ENCODE measurements around the gene TENM4. TPM values are rescaled to one million over a fixed set of nuclear protein-coding genes. Genes with fewer than 3 reads are reported as not detected.

Gene TENM4
- total and polyA plus RNA-seq, 2 of the 8 experiments (the other 6 are each of a cell fraction or from before 2014, with no cell fraction given) = 3.5 to 7.2 TPM

- no peak overlapping the region for H2BK12ac ChIP-seq (ENCODE audit: low read depth, low read length)
- no peak for DNase-seq (ENCODE audit: low read depth in 1 of 2, low spot score in 2 of 2)
- H3K79me2 ChIP-seq (ENCODE audit: control insufficient read depth in 1 of 2, insufficient read depth in 2 of 2, low read length in 2 of 2) = no peaks in the 10 kb centered on the region
- H3K56ac ChIP-seq (replicated peaks; ENCODE audit: insufficient read length, low read depth, low read length) = no peak overlapping the region
- no peak overlapping the region for H3K14ac ChIP-seq (ENCODE audit: insufficient read length)
- no peaks in the 10 kb centered on the region for H3K36me3 ChIP-seq (ENCODE audit: control insufficient read depth in 2 of 4, insufficient read depth in 4 of 4, low read length in 3 of 4)
- H3K79me1 ChIP-seq (ENCODE audit: low read depth, low read length) = no peaks in the 10 kb centered on the region
- 97% methylated on average over 3 of the region's 3 CpGs; no CpG with 5 or more reads in 1 of the 2 experiments for WGBS, 2 experiments (ENCODE audit: extremely low coverage in 1 of 2, insufficient coverage in 1 of 2, insufficient read length in 1 of 2, insufficient replicate concordance in 2 of 2, low coverage in 1 of 2, low lambda C conversion rate in 2 of 2, missing lambda C conversion rate in 1 of 2)
- no peak overlapping the region for H2AK5ac ChIP-seq (ENCODE audit: low read depth, low read length)
- H4K91ac ChIP-seq (replicated peaks; ENCODE audit: insufficient read length, low read length) = no peak overlapping the region
- no peak overlapping the region for H3K4me2 ChIP-seq (ENCODE audit: insufficient read depth in 1 of 2, low read depth in 2 of 2, low read length in 2 of 2)
- peaks cover 0 to 4% (median 3%) of the 10 kb centered on the region in 4 experiments; a peak in 4 of 7 replicates for H3K4me1 ChIP-seq (replicated peaks in 1 of 4; ENCODE audit: control insufficient read depth in 3 of 4, insufficient read depth in 4 of 4, low read length in 3 of 4)
- H3K23me2 ChIP-seq (ENCODE audit: low read depth, low read length) = no peaks in the 10 kb centered on the region; the same call in 1 of the 2 replicates
- no peak overlapping the region for H4K8ac ChIP-seq (ENCODE audit: extremely low read depth, insufficient read depth, low read length)
- no peak overlapping the region for H3K27ac ChIP-seq (ENCODE audit: low read depth, low read length)
- no peak overlapping the region for H2AFZ ChIP-seq (ENCODE audit: low read length)
- no peak overlapping the region for H2BK15ac ChIP-seq (ENCODE audit: low read length)
- H2BK5ac ChIP-seq (ENCODE audit: low read depth, low read length) = no peak overlapping the region
- no peaks in the 10 kb centered on the region for H3K9me3 ChIP-seq (ENCODE audit: insufficient read depth in 2 of 2, low read depth in 1 of 2, low read length in 1 of 2)
- CTCF ChIA-PET (ENCODE audit: partially characterized antibody) = interaction anchor here (1.0 kb wide), 1 partner anchor 16 kb away, joined by 3 read pairs; no protein-coding TSS in a partner anchor
- POLR2A ChIA-PET (ENCODE audit: partially characterized antibody) = no interaction called here
- H2BK120ac ChIP-seq (replicated peaks; ENCODE audit: low read depth, low read length) = no peak overlapping the region
- H3K18ac ChIP-seq (ENCODE audit: extremely low read depth, low read length) = no peak overlapping the region
- H4K20me1 ChIP-seq (replicated peaks in 1 of 2; ENCODE audit: control insufficient read depth in 1 of 2, insufficient read depth in 2 of 2, low read length in 2 of 2) = no peaks in the 10 kb centered on the region
- H2BK20ac ChIP-seq (ENCODE audit: low read length) = no peak overlapping the region
- H3K4me3 ChIP-seq (ENCODE audit: extremely low read depth in 1 of 4, insufficient read depth in 2 of 4, low read depth in 3 of 4, low read length in 4 of 4) = no peak overlapping the region
- H3K9ac ChIP-seq (replicated peaks in 1 of 4; ENCODE audit: extremely low read depth in 1 of 4, low read depth in 3 of 4, low read length in 3 of 4) = no peak overlapping the region
- H3K4ac ChIP-seq (replicated peaks; ENCODE audit: insufficient read length, low read depth, low read length) = no peak overlapping the region
- TF ChIP-seq SIX5 (IDR thresholded peaks at IDR 0.05; ENCODE audit: low read depth, low read length) = no peak
- TF ChIP-seq FOSL1 (IDR thresholded peaks at IDR 0.05; ENCODE audit: insufficient read depth, low read depth, low read length) = no peak
- H4K5ac ChIP-seq (ENCODE audit: insufficient read length, low read depth, low read length) = no peak overlapping the region
- H3K23ac ChIP-seq (ENCODE audit: insufficient read length) = no peak overlapping the region
- H3K27me3 ChIP-seq (replicated peaks in 1 of 4; ENCODE audit: control insufficient read depth in 3 of 4, extremely low read depth in 1 of 4, insufficient read depth in 3 of 4, low read length in 3 of 4) = no peaks in the 10 kb centered on the region
- no peak for FAIRE-seq
Observed at GRCh38 chr11:79242616-79243015, 198.2 kb downstream of the TENM4 start.
